Ovary (tissue), 3 donors: ENCODE results near the gene ODF2L.

Experiments used
- EP300 ChIP-seq: sonication (generic); formaldehyde crosslinking; IDR thresholded peaks from one replicate; pipeline ENCODE4 v1.6.1; 2017; ENCODE audit warnings: antibody characterized with exemption
- POLR2A ChIP-seq: fragments of 450-650 bp; IDR thresholded peaks from one replicate; pipeline ENCODE4 v1.6.1; 2017; ENCODE audit warnings: antibody characterized with exemption, mild to moderate bottlenecking, moderate library complexity
- TF ChIP-seq, protein P1 (sequence below), 3 donors: fragments of 450-650 bp in 2 of 3; fragments of 200-600 bp in 1 of 3; IDR thresholded peaks; one replicate each; pipeline versions ENCODE4 v1.5.1 to v1.8.0; 2016 to 2022; ENCODE audit warnings: antibody characterized with exemption in 3 of 3, mild to moderate bottlenecking in 1 of 3
- donor health status: DM: no; HTN: no; CAD: no.

DNA sequence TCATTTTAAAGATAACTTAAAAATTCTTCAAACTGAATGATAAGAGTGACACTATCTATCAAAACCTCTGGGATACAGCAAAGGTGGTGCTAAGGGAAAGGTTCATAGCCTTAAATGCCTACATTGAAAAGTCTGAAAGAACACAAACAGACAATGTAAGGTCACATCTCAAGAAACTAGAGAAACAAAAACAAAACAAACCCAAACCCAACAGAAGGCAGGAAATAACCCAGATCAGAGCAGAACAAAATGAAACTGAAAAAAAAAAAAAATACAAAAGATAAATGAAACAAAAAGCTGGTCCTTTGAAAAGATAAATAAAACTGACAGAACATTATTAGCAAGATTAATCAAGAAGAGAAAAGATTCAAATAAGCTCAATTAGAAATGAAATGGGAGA lies 6.8 kb downstream of the ODF2L start:
- TF ChIP-seq, protein P1, sequence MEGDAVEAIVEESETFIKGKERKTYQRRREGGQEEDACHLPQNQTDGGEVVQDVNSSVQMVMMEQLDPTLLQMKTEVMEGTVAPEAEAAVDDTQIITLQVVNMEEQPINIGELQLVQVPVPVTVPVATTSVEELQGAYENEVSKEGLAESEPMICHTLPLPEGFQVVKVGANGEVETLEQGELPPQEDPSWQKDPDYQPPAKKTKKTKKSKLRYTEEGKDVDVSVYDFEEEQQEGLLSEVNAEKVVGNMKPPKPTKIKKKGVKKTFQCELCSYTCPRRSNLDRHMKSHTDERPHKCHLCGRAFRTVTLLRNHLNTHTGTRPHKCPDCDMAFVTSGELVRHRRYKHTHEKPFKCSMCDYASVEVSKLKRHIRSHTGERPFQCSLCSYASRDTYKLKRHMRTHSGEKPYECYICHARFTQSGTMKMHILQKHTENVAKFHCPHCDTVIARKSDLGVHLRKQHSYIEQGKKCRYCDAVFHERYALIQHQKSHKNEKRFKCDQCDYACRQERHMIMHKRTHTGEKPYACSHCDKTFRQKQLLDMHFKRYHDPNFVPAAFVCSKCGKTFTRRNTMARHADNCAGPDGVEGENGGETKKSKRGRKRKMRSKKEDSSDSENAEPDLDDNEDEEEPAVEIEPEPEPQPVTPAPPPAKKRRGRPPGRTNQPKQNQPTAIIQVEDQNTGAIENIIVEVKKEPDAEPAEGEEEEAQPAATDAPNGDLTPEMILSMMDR (IDR thresholded peaks at IDR 0.05), result no peak
- TF ChIP-seq POLR2A (no peak), EP300 (no peak)
